SU-DHL-6 (cell line): ENCODE measurements around the gene KRTAP5-5.

ENCODE experiments used
- EZH2phosphoT487 ChIP-seq: fragments of 200-600 bp; sonication (generic), shearing (Covaris generic); conservative IDR thresholded peaks from 2 replicates; pipeline ENCODE4 v1.6.1; 2018; ENCODE audit warnings: mild to moderate bottlenecking, antibody characterized with exemption, low read length, moderate library complexity, mixed read lengths
- TF ChIP-seq, protein P1 (sequence below): fragments of 200-600 bp; sonication (generic); IDR thresholded peaks from one replicate; pipeline ENCODE4 v1.5.1; 2017; ENCODE audit warnings: antibody characterized with exemption, mild to moderate bottlenecking, low read length, moderate library complexity; ENCODE audit not compliant: insufficient read depth, poor library complexity, severe bottlenecking

- TF ChIP-seq, protein P1, sequence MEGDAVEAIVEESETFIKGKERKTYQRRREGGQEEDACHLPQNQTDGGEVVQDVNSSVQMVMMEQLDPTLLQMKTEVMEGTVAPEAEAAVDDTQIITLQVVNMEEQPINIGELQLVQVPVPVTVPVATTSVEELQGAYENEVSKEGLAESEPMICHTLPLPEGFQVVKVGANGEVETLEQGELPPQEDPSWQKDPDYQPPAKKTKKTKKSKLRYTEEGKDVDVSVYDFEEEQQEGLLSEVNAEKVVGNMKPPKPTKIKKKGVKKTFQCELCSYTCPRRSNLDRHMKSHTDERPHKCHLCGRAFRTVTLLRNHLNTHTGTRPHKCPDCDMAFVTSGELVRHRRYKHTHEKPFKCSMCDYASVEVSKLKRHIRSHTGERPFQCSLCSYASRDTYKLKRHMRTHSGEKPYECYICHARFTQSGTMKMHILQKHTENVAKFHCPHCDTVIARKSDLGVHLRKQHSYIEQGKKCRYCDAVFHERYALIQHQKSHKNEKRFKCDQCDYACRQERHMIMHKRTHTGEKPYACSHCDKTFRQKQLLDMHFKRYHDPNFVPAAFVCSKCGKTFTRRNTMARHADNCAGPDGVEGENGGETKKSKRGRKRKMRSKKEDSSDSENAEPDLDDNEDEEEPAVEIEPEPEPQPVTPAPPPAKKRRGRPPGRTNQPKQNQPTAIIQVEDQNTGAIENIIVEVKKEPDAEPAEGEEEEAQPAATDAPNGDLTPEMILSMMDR = no peak
- TF ChIP-seq EZH2phosphoT487 = no peak
These were observed 24.2 kb downstream of the KRTAP5-5 start for GRCh38 chr11:1653541-1654387.
